Neuron (in vitro differentiated cells): Measurements from ENCODE around the gene RHOC.

Experiments used
- H2AFZ ChIP-seq: one replicate; pipeline ENCODE4 v1.6.1; 2013; ENCODE audit warnings: low read depth, mild to moderate bottlenecking, inconsistent platforms, low read length, moderate library complexity
- H3K27me3 ChIP-seq: one replicate; pipeline ENCODE4 v1.6.1; 2013; ENCODE audit warnings: low read length; ENCODE audit not compliant: insufficient read depth
- H3K36me3 ChIP-seq: one replicate; pipeline ENCODE4 v1.6.1; 2013; ENCODE audit warnings: low read length; ENCODE audit not compliant: insufficient read depth
- H3K4me1 ChIP-seq: one replicate; pipeline ENCODE4 v1.6.1; 2013; ENCODE audit warnings: low read length; ENCODE audit not compliant: insufficient read depth
- H3K4me3 ChIP-seq: 2 replicates; pipeline ENCODE4 v1.5.1; 2013; ENCODE audit warnings: mild to moderate bottlenecking, low read length, moderate library complexity
- H3K9me3 ChIP-seq: one replicate; pipeline ENCODE4 v1.6.1; 2013; ENCODE audit warnings: low read length

Gene RHOC

DNA sequence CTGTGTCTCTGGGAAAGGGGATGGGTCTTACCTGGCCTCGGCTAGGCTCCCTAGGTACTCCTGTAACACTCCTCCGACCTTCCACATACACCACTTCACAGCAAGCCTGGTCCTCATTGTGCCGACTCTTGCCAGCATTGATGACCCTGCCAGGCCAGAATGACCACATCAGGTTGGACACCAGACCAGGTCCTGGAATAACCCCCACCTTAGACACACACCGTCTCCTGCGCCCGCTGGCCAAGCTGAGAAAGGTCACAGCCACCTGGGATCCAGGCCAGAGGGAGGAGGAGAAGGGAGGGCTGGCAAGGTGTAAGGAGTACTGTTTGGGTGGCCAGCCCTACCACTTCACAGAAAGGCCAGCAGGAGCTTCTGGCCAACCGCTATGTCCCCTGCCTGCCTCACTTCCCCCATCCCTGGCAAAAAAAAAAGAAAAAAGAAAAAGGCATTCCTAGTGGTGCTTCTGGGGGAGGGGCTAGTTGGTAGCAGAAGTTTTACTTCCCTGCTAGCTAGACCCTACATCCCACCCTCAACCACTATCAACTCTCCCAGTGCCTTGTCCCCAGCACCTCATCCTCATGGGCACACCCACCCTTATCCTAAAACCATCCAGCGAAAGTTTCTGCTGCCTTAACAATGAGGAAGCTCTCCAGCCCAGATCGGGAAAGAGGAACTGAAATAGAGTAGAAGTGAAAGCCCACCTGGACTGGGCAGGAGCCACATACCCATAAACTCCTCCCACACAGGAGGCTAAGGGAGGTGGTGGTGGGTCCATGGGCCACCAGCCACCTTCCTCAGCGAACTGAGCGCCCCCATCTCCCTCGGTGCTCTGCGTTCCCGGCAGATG is 6.8 kb upstream of the RHOC start:
- Histone ChIP-seq H3K4me3 (no peak overlapping the region), H3K4me1 (peaks cover 20% of the 10 kb centered on the region), H2AFZ (peak overlapping the region; percentile 51), H3K27me3 (peaks cover 55% of the 10 kb centered on the region), H3K9me3 (no peaks in the 10 kb centered on the region), H3K36me3 (no peaks in the 10 kb centered on the region)

- no peak overlapping the region for H3K4me3 ChIP-seq
- H3K9me3 ChIP-seq, result no peaks in the 10 kb centered on the region
- H3K27me3 ChIP-seq, result peaks cover 55% of the 10 kb centered on the region
Measured at GRCh38 chr1:112712701-112713128, 5.8 kb upstream of the RHOC start.

GRCh38 chr1:112712191-112712590 is 5.3 kb upstream of the RHOC start:
- no peaks in the 10 kb centered on the region for H3K9me3 ChIP-seq
- peaks cover 55% of the 10 kb centered on the region for H3K27me3 ChIP-seq

More at GRCh38 chr1:112712701-112713128, 5.8 kb upstream of the RHOC start:
- Histone ChIP-seq H3K36me3 (no peaks in the 10 kb centered on the region), H3K4me1 (peaks cover 22% of the 10 kb centered on the region), H2AFZ (no peak overlapping the region)

DNA sequence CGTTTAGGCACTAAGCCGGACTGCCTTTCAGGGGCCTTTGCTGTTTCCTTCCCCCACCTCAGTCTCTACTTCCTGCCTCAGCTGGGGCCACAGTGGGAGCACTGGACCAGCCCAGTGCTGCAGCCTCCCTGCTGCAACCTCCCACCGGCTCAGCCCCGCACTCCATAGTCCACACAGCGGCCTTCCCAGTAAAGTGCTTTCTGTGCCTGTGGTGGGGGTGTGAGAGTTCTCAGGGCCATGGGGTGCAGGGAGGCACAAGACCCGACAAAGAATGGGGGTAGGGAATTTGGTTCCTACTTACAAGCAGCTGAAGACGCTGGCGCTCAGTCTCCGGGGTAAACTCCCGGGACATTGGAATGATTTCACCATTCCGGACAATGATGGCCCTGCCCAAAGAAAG is 4.7 kb upstream of the RHOC start:
- peaks cover 55% of the 10 kb centered on the region for H3K27me3 ChIP-seq
- no peaks in the 10 kb centered on the region for H3K36me3 ChIP-seq
- peaks cover 25% of the 10 kb centered on the region for H3K4me1 ChIP-seq
- H2AFZ ChIP-seq, result no peak overlapping the region
- no peak overlapping the region for H3K4me3 ChIP-seq
- no peaks in the 10 kb centered on the region for H3K9me3 ChIP-seq

More at GRCh38 chr1:112712191-112712590, 5.3 kb upstream of the RHOC start:
- Histone ChIP-seq H3K4me3 (no peak overlapping the region), H2AFZ (no peak overlapping the region), H3K36me3 (no peaks in the 10 kb centered on the region), H3K4me1 (peaks cover 25% of the 10 kb centered on the region)

GRCh38 chr1:112711041-112711440 is 4.1 kb upstream of the RHOC start:
- H3K9me3 ChIP-seq, result no peaks in the 10 kb centered on the region
- no peaks in the 10 kb centered on the region for H3K36me3 ChIP-seq
- H3K27me3 ChIP-seq, result peaks cover 55% of the 10 kb centered on the region
- H2AFZ ChIP-seq, result no peak overlapping the region
- H3K4me1 ChIP-seq, result peaks cover 24% of the 10 kb centered on the region
- H3K4me3 ChIP-seq, result no peak overlapping the region

DNA sequence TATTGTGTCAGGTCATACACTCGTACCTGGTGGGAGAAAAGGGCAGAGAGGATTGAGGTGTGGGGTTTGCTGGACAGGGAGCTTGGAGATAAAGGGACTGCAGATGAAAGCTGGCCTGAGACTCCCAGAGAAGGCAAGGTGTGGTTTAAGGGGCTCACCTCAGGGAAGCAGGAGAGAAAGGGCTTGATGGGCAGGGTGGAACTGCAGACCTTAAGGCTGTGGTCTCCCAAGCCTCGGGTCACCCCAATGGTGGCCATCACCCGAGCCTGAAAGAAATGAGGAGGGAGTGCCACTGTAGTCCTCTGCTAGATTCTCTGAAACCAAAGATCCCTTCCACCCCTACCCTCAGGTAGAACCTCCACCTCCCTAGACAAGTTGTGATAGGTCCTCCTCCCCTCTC is 3.7 kb upstream of the RHOC start:
- Histone ChIP-seq H2AFZ (no peak overlapping the region), H3K9me3 (no peaks in the 10 kb centered on the region), H3K4me1 (peaks cover 24% of the 10 kb centered on the region), H3K4me3 (no peak overlapping the region), H3K36me3 (no peaks in the 10 kb centered on the region), H3K27me3 (peaks cover 55% of the 10 kb centered on the region)

DNA sequence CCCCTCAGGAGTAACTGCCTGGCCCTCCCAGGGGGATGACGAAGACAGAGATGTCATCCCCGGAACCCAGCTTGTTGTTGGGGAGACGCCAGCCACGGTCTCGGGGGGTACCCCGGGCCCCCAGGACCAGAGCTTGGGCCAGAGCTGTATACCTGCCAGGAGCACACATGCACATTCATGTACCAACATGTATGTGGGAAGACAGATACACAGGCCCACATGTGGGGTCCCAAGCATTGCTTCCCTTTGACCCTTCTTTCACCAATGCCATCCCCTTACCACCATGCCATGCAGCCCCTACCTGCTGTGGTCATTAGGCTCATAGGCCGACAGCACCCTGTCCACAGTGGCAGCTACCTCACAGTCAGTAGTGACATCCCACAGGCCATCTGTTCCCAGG is 3.2 kb upstream of the RHOC start:
- H3K9me3 ChIP-seq, result no peaks in the 10 kb centered on the region
- peaks cover 55% of the 10 kb centered on the region for H3K27me3 ChIP-seq
- peaks cover 26% of the 10 kb centered on the region for H3K4me1 ChIP-seq
- no peak overlapping the region for H2AFZ ChIP-seq
- H3K36me3 ChIP-seq, result no peaks in the 10 kb centered on the region
- H3K4me3 ChIP-seq, result no peak overlapping the region

DNA sequence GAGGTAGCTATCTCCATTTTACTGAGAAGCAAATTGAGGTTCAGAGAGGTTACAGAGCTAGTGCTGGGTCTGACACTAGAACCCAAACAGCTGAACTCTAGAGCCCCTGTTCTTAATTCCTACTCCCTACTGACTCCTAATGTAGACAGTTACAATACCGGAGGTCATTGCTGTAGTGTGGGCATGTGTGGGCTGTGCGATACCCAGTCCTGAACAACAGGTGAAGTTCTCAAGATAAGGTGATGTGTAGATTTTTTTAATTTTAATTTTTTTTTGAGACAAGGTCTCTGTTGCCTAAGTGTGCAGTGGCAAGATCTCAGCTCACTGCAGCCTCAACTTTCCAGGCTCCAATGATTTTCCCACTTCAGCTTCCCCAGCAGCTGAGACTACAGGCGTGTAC is 1.6 kb upstream of the RHOC start:
- Histone ChIP-seq H3K36me3 (no peaks in the 10 kb centered on the region), H3K4me1 (peaks cover 30% of the 10 kb centered on the region), H3K9me3 (no peaks in the 10 kb centered on the region), H3K4me3 (no peak overlapping the region), H2AFZ (no peak overlapping the region), H3K27me3 (peaks cover 40% of the 10 kb centered on the region)

GRCh38 chr1:112708002-112708448 is 1.1 kb upstream of the RHOC start:
- Histone ChIP-seq H3K4me3 (no peak overlapping the region), H3K9me3 (no peaks in the 10 kb centered on the region), H2AFZ (no peak overlapping the region), H3K4me1 (peaks cover 30% of the 10 kb centered on the region), H3K27me3 (peaks cover 36% of the 10 kb centered on the region), H3K36me3 (peaks cover under 1% of the 10 kb centered on the region)

DNA sequence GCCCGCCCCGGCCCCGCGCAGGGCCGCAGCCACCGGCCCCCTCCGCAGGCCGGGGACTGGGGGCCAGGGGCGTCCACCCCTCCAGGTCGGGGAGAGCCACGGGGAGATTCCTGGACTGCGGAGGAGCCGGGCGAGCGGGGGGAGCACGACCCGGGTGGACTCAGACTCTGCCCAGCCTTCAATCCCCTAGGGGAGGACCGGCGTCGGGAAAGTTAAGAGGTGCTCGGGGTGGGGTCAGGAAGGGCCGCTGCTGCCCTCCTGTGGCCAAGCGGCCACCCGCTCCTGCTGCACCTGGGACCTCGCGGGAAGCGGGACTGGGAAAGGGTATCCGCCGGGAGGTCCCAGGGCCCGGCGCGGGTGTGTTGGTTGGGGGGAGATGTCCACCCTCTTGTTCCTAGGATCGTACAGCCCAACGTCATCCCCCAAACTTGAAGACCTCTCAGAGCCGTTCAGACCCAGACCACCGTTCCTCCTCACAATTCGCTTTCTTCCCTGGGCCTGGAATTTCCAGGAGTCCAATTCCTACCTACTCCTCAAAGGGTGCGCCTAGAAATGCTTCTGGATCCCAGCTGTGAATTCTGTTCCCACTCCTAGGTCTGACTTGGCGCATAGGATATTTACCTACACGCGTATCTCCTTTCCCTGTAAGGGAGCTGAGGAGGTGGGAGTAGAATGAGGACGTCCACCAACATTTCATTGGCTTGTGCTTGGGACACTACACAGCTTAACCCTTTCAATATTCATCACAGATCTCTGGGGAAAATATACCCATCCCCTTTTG is 484 bp upstream of the RHOC start:
- peak overlapping the region; percentile 76 for H3K4me3 ChIP-seq
- H3K4me1 ChIP-seq, result peaks cover 30% of the 10 kb centered on the region
- H3K27me3 ChIP-seq, result peaks cover 30% of the 10 kb centered on the region
- no peaks in the 10 kb centered on the region for H3K9me3 ChIP-seq
- peaks cover 6% of the 10 kb centered on the region for H3K36me3 ChIP-seq
- no peak overlapping the region for H2AFZ ChIP-seq

- Histone ChIP-seq H3K4me1 (peaks cover 39% of the 10 kb centered on the region), H3K27me3 (peaks cover 8% of the 10 kb centered on the region), H3K36me3 (peaks cover 26% of the 10 kb centered on the region), H3K4me3 (peak overlapping the region; percentile 76), H3K9me3 (no peaks in the 10 kb centered on the region), H2AFZ (no peak overlapping the region)
Measured at GRCh38 chr1:112704934-112705627, 1.8 kb downstream of the RHOC start.

DNA sequence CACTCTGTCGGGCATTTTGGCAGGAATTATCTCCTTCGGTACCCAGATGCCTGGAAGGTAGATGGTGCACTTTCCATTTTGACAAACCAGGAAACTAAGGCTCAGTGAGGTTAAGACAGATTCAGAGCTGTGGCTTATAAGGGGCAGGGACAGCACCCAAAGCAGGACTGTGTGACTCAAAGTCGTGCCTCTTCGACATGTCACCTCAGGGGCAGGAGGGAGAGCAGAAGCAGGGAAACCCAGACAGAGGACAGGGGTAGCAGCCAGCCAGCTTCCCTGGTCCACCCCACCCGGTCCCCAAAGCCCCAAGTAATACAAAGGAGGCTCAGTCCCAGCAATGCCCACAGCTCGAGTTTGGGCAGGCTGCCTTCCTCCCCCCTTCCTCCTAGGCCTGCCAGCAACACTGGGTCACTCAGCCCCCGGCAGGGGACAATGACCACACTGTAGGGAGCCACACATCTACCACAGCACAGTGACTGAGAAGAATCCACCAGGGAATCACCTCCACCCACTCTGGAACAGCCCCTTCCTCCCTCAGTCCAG is 2.5 kb downstream of the RHOC start:
- peaks cover 5% of the 10 kb centered on the region for H3K27me3 ChIP-seq
- no peak overlapping the region for H2AFZ ChIP-seq
- H3K4me3 ChIP-seq, result peak overlapping the region; percentile 76
- no peaks in the 10 kb centered on the region for H3K9me3 ChIP-seq
- H3K4me1 ChIP-seq, result peaks cover 39% of the 10 kb centered on the region
- H3K36me3 ChIP-seq, result peaks cover 32% of the 10 kb centered on the region
